ENCODE results near the gene SESN1.

DNA sequence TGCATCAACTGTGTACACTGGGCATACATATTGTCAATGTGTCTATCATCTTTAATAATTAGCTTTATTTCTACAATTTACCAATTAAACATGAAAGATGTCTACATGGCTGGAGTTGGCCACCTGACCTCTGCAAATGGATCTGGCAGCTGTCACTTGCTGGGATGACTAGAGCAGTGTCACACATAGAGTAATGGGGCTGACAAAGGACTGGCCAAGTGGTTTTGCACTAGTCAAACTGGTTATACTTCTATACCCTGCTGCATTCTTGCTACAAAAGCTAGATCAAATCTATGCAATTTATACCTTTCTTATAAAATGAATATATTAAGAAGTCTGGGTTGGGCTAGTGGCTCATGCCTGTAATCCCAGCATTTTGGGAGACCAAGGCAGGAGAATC lies 99.3 kb downstream of the SESN1 start:
- TF ChIP-seq ZFP30 (CRISPR knock-in tag; IDR thresholded peaks at IDR 0.05) (no peak), RARB (CRISPR knock-in tag; IDR thresholded peaks at IDR 0.05) (no peak), ZNF8 (CRISPR knock-in tag; IDR thresholded peaks at IDR 0.05) (no peak), ESRRG (CRISPR knock-in tag; IDR thresholded peaks at IDR 0.05) (no peak), ISL1 (CRISPR knock-in tag; IDR thresholded peaks at IDR 0.05) (no peak), PPARA (CRISPR knock-in tag; IDR thresholded peaks at IDR 0.05; ENCODE audit: borderline replicate concordance) (no peak), OSR1 (CRISPR knock-in tag; IDR thresholded peaks at IDR 0.05) (no peak)
- TF ChIP-seq, protein P1, sequence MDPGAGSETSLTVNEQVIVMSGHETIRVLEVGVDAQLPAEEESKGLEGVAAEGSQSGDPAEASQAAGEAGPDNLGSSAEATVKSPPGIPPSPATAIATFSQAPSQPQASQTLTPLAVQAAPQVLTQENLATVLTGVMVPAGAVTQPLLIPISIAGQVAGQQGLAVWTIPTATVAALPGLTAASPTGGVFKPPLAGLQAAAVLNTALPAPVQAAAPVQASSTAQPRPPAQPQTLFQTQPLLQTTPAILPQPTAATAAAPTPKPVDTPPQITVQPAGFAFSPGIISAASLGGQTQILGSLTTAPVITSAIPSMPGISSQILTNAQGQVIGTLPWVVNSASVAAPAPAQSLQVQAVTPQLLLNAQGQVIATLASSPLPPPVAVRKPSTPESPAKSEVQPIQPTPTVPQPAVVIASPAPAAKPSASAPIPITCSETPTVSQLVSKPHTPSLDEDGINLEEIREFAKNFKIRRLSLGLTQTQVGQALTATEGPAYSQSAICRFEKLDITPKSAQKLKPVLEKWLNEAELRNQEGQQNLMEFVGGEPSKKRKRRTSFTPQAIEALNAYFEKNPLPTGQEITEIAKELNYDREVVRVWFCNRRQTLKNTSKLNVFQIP (CRISPR knock-in tag; IDR thresholded peaks at IDR 0.05; ENCODE audit: borderline replicate concordance, low read depth): no peak
